Trophoblast cell (in vitro differentiated cells and primary cell): ENCODE measurements around the gene GNA15.

Source experiments
- DNase-seq, 2 donors: peaks; one replicate each; pipeline ENCODE4 v3.0.0-alpha.2; 2016
- H2AFZ ChIP-seq: 2 replicates; pipeline ENCODE4 v1.6.1; 2013; ENCODE audit warnings: low read length, moderate library complexity, mild to moderate bottlenecking; ENCODE audit not compliant: insufficient read depth, poor library complexity
- H2AK5ac ChIP-seq: 2 replicates; pipeline ENCODE4 v1.6.1; 2013; ENCODE audit warnings: mild to moderate bottlenecking, low read length
- H2BK120ac ChIP-seq: 2 replicates; pipeline ENCODE4 v1.6.1; 2013; ENCODE audit warnings: low read length, mild to moderate bottlenecking, moderate library complexity; ENCODE audit not compliant: insufficient read depth, poor library complexity
- H2BK12ac ChIP-seq: 2 replicates; pipeline ENCODE4 v1.6.1; 2013; ENCODE audit warnings: mild to moderate bottlenecking, low read length, moderate library complexity
- H2BK5ac ChIP-seq: 2 replicates; pipeline ENCODE4 v1.6.1; 2013; ENCODE audit warnings: low read length, low read depth, moderate library complexity, mild to moderate bottlenecking; ENCODE audit not compliant: poor library complexity
- H3K14ac ChIP-seq: 2 replicates; pipeline ENCODE4 v1.6.1; 2013; ENCODE audit warnings: mild to moderate bottlenecking, low read length
- H3K18ac ChIP-seq: 2 replicates; pipeline ENCODE4 v1.6.1; 2013; ENCODE audit warnings: mild to moderate bottlenecking, low read length
- H3K23ac ChIP-seq: 2 replicates; pipeline ENCODE4 v1.6.1; 2013; ENCODE audit warnings: low read length
- H3K27ac ChIP-seq: 2 replicates; pipeline ENCODE4 v1.5.1; 2013; ENCODE audit warnings: low read depth, mild to moderate bottlenecking, inconsistent platforms, low read length, moderate library complexity
- H3K27me3 ChIP-seq: 2 replicates; pipeline ENCODE4 v1.6.1; 2013; ENCODE audit warnings: inconsistent platforms, mild to moderate bottlenecking, low read length, moderate library complexity; ENCODE audit not compliant: insufficient read depth
- H3K36me3 ChIP-seq, 2 experiments: 1 replicate in 1 of 2; 2 replicates in 1 of 2; pipeline ENCODE4 v1.6.1; 2013; ENCODE audit warnings: low read length in 2 of 2, mild to moderate bottlenecking in 2 of 2, moderate library complexity in 1 of 2; ENCODE audit not compliant: insufficient read depth in 2 of 2, control insufficient read depth in 1 of 2
- H3K4ac ChIP-seq: 2 replicates; pipeline ENCODE4 v1.6.1; 2013; ENCODE audit warnings: low read depth, mild to moderate bottlenecking, low read length, moderate library complexity
- H3K4me1 ChIP-seq, 2 experiments: 1 replicate in 1 of 2; 2 replicates in 1 of 2; pipeline ENCODE4 v1.6.1; 2013; ENCODE audit warnings: low read length in 2 of 2, mild to moderate bottlenecking in 2 of 2, moderate library complexity in 1 of 2; ENCODE audit not compliant: insufficient read depth in 2 of 2, control insufficient read depth in 1 of 2
- H3K4me2 ChIP-seq: 2 replicates; pipeline ENCODE4 v1.6.1; 2013; ENCODE audit warnings: inconsistent platforms, mild to moderate bottlenecking, low read length, moderate library complexity
- H3K4me3 ChIP-seq: 2 replicates; pipeline ENCODE4 v1.5.1; 2013; ENCODE audit warnings: mild to moderate bottlenecking, low read depth, low read length, inconsistent platforms
- H3K79me1 ChIP-seq: one replicate; pipeline ENCODE4 v1.6.1; 2013; ENCODE audit warnings: low read length
- H3K79me2 ChIP-seq: 2 replicates; pipeline ENCODE4 v1.6.1; 2013; ENCODE audit warnings: low read length, mild to moderate bottlenecking; ENCODE audit not compliant: control insufficient read depth, insufficient read depth, poor library complexity
- H3K9ac ChIP-seq: 2 replicates; pipeline ENCODE4 v1.6.1; 2013; ENCODE audit warnings: mild to moderate bottlenecking, low read length
- H3K9me3 ChIP-seq: 2 replicates; pipeline ENCODE4 v1.6.1; 2013; ENCODE audit warnings: low read depth, mild to moderate bottlenecking, control low read depth, inconsistent platforms, low read length; ENCODE audit not compliant: insufficient read depth
- H4K12ac ChIP-seq: 2 replicates; pipeline ENCODE4 v1.6.1; 2013; ENCODE audit warnings: low read depth, mild to moderate bottlenecking, low read length, moderate library complexity
- H4K8ac ChIP-seq: 2 replicates; pipeline ENCODE4 v1.6.1; 2013; ENCODE audit warnings: low read depth, mild to moderate bottlenecking, low read length, moderate library complexity
- H4K91ac ChIP-seq: one replicate; pipeline ENCODE4 v1.6.1; 2013; ENCODE audit warnings: low read depth, mild to moderate bottlenecking, low read length, moderate library complexity
- WGBS: extraction: QIAGEN DNeasy Blood & Tissue Kit; methylation state at CpG from one replicate; pipeline ENCODE4 v1.1.7; 2013; ENCODE audit warnings: missing lambda C conversion rate; ENCODE audit not compliant: insufficient read length, insufficient coverage; ENCODE audit errors: extremely low coverage; 5-methylcytosine and 5-hydroxymethylcytosine counted together

GNA15 gene

GRCh38 chr19:3154957-3155736, 19.3 kb downstream of the GNA15 start:
- H3K4me2 ChIP-seq = no peak overlapping the region
- no peaks in the 10 kb centered on the region for H3K27me3 ChIP-seq
- no peaks in the 10 kb centered on the region for H3K79me2 ChIP-seq
- no peak overlapping the region for H3K14ac ChIP-seq
- H3K79me1 ChIP-seq = peaks cover 3% of the 10 kb centered on the region
- no peak overlapping the region for H3K9ac ChIP-seq
- H3K18ac ChIP-seq = peak overlapping the region; percentile 18
- peak overlapping the region; percentile 20 for H4K8ac ChIP-seq
- H4K12ac ChIP-seq = no peak overlapping the region
- no peak overlapping the region for H2BK12ac ChIP-seq
- H3K27ac ChIP-seq = no peak overlapping the region
- DNase-seq = peak; percentile 100
- H3K4me1 ChIP-seq = peaks cover 4 to 9% of the 10 kb centered on the region in 2 experiments
- no peak overlapping the region for H3K23ac ChIP-seq
- H2BK120ac ChIP-seq = no peak overlapping the region
- no peak overlapping the region for H3K4me3 ChIP-seq
- H3K9me3 ChIP-seq = peaks cover 6% of the 10 kb centered on the region
- WGBS = no CpG with 5 or more reads among the region's 21 CpGs
- peak overlapping the region; percentile 10 for H2AFZ ChIP-seq
- H3K36me3 ChIP-seq = no peaks in the 10 kb centered on the region
- no peak overlapping the region for H2AK5ac ChIP-seq
- no peak overlapping the region for H3K4ac ChIP-seq
- H2BK5ac ChIP-seq = no peak overlapping the region
- no peak overlapping the region for H4K91ac ChIP-seq

- Histone ChIP-seq H3K9ac (no peak overlapping the region), H3K4me2 (no peak overlapping the region), H3K4ac (no peak overlapping the region), H4K91ac (no peak overlapping the region), H3K23ac (no peak overlapping the region), H3K79me1 (peaks cover 3% of the 10 kb centered on the region), H2AK5ac (no peak overlapping the region), H2BK12ac (no peak overlapping the region), H3K14ac (no peak overlapping the region), H3K18ac (no peak overlapping the region), H3K36me3 (no peaks in the 10 kb centered on the region), H3K9me3 (peaks cover 6% of the 10 kb centered on the region), H2AFZ (no peak overlapping the region), H3K27me3 (no peaks in the 10 kb centered on the region), H3K79me2 (no peaks in the 10 kb centered on the region), H3K4me3 (no peak overlapping the region), H2BK120ac (no peak overlapping the region), H2BK5ac (no peak overlapping the region), H3K27ac (no peak overlapping the region), H4K12ac (no peak overlapping the region), H4K8ac (no peak overlapping the region), H3K4me1 (peaks cover 4 to 9% of the 10 kb centered on the region in 2 experiments)
- DNase-seq = no peak
- WGBS = no CpG with 5 or more reads among the region's 23 CpGs
These were observed 21.4 kb downstream of the GNA15 start for GRCh38 chr19:3157096-3157845.

DNA sequence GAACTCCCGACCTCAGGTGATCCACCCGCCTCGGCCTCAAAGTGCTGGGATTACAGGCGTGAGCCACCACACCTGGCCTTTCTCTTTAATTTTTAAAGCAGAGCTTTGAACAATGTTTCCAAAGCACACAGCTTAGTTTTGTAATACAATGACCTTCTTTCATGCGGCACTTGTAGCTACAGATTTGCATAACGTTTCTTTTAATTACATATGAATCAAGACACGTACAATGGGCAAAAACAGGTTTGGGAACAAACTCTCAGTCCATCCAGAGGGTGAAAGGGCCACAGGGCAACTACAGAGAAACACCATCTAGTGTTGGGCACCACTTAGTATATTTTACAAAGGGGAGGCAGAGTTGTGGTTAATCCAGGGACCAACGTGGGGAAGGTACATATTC, 23.7 kb downstream of the GNA15 start:
- H3K9me3 ChIP-seq = peaks cover 6% of the 10 kb centered on the region
- no peak overlapping the region for H3K18ac ChIP-seq
- H3K4ac ChIP-seq = no peak overlapping the region
- H4K8ac ChIP-seq = no peak overlapping the region
- WGBS = no CpG with 5 or more reads among the region's 8 CpGs
- H3K23ac ChIP-seq = no peak overlapping the region
- no peak overlapping the region for H2AK5ac ChIP-seq
- no peak overlapping the region for H3K27ac ChIP-seq
- no peak overlapping the region for H2BK12ac ChIP-seq
- H3K14ac ChIP-seq = no peak overlapping the region
- H3K9ac ChIP-seq = no peak overlapping the region
- H3K27me3 ChIP-seq = no peaks in the 10 kb centered on the region
- H3K36me3 ChIP-seq = no peaks in the 10 kb centered on the region
- H3K79me2 ChIP-seq = no peaks in the 10 kb centered on the region
- DNase-seq = no peak
- no peak overlapping the region for H2BK120ac ChIP-seq
- peaks cover 4 to 9% of the 10 kb centered on the region in 2 experiments for H3K4me1 ChIP-seq
- no peak overlapping the region for H2AFZ ChIP-seq
- H3K4me2 ChIP-seq = no peak overlapping the region
- H4K91ac ChIP-seq = no peak overlapping the region
- no peak overlapping the region for H4K12ac ChIP-seq
- H3K79me1 ChIP-seq = peaks cover 3% of the 10 kb centered on the region
- H2BK5ac ChIP-seq = no peak overlapping the region
- H3K4me3 ChIP-seq = no peak overlapping the region

GRCh38 chr19:3160219-3160618, 24.4 kb downstream of the GNA15 start:
- Histone ChIP-seq H3K4me3 (no peak overlapping the region), H2BK120ac (no peak overlapping the region), H3K18ac (no peak overlapping the region), H3K27me3 (no peaks in the 10 kb centered on the region), H3K79me1 (no peaks in the 10 kb centered on the region), H2BK12ac (no peak overlapping the region), H3K9me3 (peaks cover 5% of the 10 kb centered on the region), H2AFZ (no peak overlapping the region), H3K4me2 (no peak overlapping the region), H3K9ac (no peak overlapping the region), H3K27ac (no peak overlapping the region), H2BK5ac (no peak overlapping the region), H3K23ac (no peak overlapping the region), H3K4me1 (peaks cover 0 to 3% of the 10 kb centered on the region in 2 experiments), H4K12ac (no peak overlapping the region), H4K8ac (no peak overlapping the region), H3K36me3 (no peaks in the 10 kb centered on the region), H3K79me2 (no peaks in the 10 kb centered on the region), H3K4ac (no peak overlapping the region), H2AK5ac (no peak overlapping the region), H4K91ac (no peak overlapping the region), H3K14ac (no peak overlapping the region)
- DNase-seq = no peak
- no CpG with 5 or more reads among the region's 3 CpGs for WGBS
